HEK293 (cell line): ENCODE measurements around the gene ZNF358.
A peak's percentile ranks its signal among the peaks of the same experiment; 100 is the strongest.

ENCODE experiments used
- CTCF ChIA-PET: fragments of 350-600 bp; formaldehyde crosslinking; extraction: SDS; loops from one replicate; lab custom pipeline; 2021; ENCODE audit warnings: antibody characterized with exemption; lab: Yijun Ruan, JAX
- POLR2A ChIA-PET: fragments of 300-600 bp; formaldehyde crosslinking; extraction: SDS; loops from one replicate; lab custom pipeline; 2020; ENCODE audit warnings: antibody characterized with exemption, inconsistent platforms; lab: Yijun Ruan, JAX
- H3K27ac ChIP-seq: fragments of 200-500 bp; sonication (Bioruptor generic); 2 replicates; pipeline ENCODE4 v1.5.1; 2014; ENCODE audit warnings: low read depth, low read length, control low read depth, inconsistent platforms; ENCODE audit errors: extremely low read depth
- H3K36me3 ChIP-seq, 2 experiments: fragments of 200-500 bp in 1 of 2; sonication (Bioruptor generic) in 1 of 2; 1 replicate in 1 of 2; 2 replicates in 1 of 2; pipeline ENCODE4 v1.5.1; 2014 to 2017; ENCODE audit warnings: inconsistent platforms in 2 of 2, low read length in 2 of 2; ENCODE audit not compliant: control insufficient read depth in 2 of 2, insufficient read depth in 1 of 2
- H3K4me1 ChIP-seq: fragments of 200-500 bp; sonication (Bioruptor generic); 2 replicates; pipeline ENCODE4 v1.5.1; 2014; ENCODE audit warnings: mild to moderate bottlenecking, low read length, inconsistent platforms; ENCODE audit not compliant: control insufficient read depth, insufficient read depth
- H3K4me3 ChIP-seq: 2 replicates; pipeline ENCODE4 v1.5.1; 2011; ENCODE audit warnings: low read depth, mild to moderate bottlenecking, control low read depth, low read length, moderate library complexity
- H3K9me3 ChIP-seq: fragments of 200-500 bp; sonication (Bioruptor generic); 2 replicates; pipeline ENCODE4 v1.5.1; 2014; ENCODE audit warnings: low read depth, low read length, inconsistent platforms; ENCODE audit not compliant: control insufficient read depth, insufficient read depth
- FEZF1 ChIP-seq: fragments of 450-650 bp; formaldehyde crosslinking; IDR thresholded peaks from 2 replicates; pipeline ENCODE4 v1.5.1; 2016; ENCODE audit warnings: missing biosample characterization, missing genetic modification characterization
- GLIS1 ChIP-seq: fragments of 450-650 bp; formaldehyde crosslinking; IDR thresholded peaks from 2 replicates; pipeline ENCODE4 v1.5.1; 2016; ENCODE audit warnings: missing biosample characterization, missing genetic modification characterization
- KLF10 ChIP-seq: fragments of 450-650 bp; IDR thresholded peaks from 2 replicates; pipeline ENCODE4 v1.5.1; 2018; ENCODE audit warnings: missing biosample characterization, mild to moderate bottlenecking, missing genetic modification characterization
- SCRT2 ChIP-seq: fragments of 450-650 bp; formaldehyde crosslinking; IDR thresholded peaks from 2 replicates; pipeline ENCODE4 v1.5.1; 2016; ENCODE audit warnings: missing biosample characterization, missing genetic modification characterization
- SP7 ChIP-seq: fragments of 450-650 bp; formaldehyde crosslinking; IDR thresholded peaks from 2 replicates; pipeline ENCODE4 v1.5.1; 2016; ENCODE audit warnings: missing biosample characterization, missing genetic modification characterization
- YY2 ChIP-seq: fragments of 450-650 bp; formaldehyde crosslinking; IDR thresholded peaks from 2 replicates; pipeline ENCODE4 v1.5.1; 2016; ENCODE audit warnings: missing biosample characterization, missing genetic modification characterization
- ZBTB49 ChIP-seq: fragments of 450-650 bp; formaldehyde crosslinking; IDR thresholded peaks from 2 replicates; pipeline ENCODE4 v1.5.1; 2016; ENCODE audit warnings: missing biosample characterization, missing genetic modification characterization, low read depth
- ZBTB6 ChIP-seq: fragments of 450-650 bp; formaldehyde crosslinking; IDR thresholded peaks from 2 replicates; pipeline ENCODE4 v1.5.1; 2017; ENCODE audit warnings: missing biosample characterization, missing genetic modification characterization
- ZIC2 ChIP-seq: fragments of 450-650 bp; formaldehyde crosslinking; IDR thresholded peaks from 2 replicates; pipeline ENCODE4 v1.5.1; 2016; ENCODE audit warnings: missing biosample characterization, missing genetic modification characterization
- ZNF24 ChIP-seq: fragments of 450-650 bp; formaldehyde crosslinking; IDR thresholded peaks from 2 replicates; pipeline ENCODE4 v1.5.1; 2016; ENCODE audit warnings: missing biosample characterization, missing genetic modification characterization
- ZNF266 ChIP-seq: fragments of 450-650 bp; formaldehyde crosslinking; IDR thresholded peaks from 2 replicates; pipeline ENCODE4 v1.5.1; 2016; ENCODE audit warnings: missing biosample characterization, missing genetic modification characterization, low read depth
- ZNF341 ChIP-seq: fragments of 450-650 bp; formaldehyde crosslinking; IDR thresholded peaks from 2 replicates; pipeline ENCODE4; 2016; ENCODE audit warnings: low read depth, missing biosample characterization, missing genetic modification characterization
- ZNF558 ChIP-seq: fragments of 450-650 bp; formaldehyde crosslinking; IDR thresholded peaks from 2 replicates; pipeline ENCODE4 v1.5.1; 2016; ENCODE audit warnings: missing biosample characterization, missing genetic modification characterization
- ZNF571 ChIP-seq: fragments of 450-650 bp; formaldehyde crosslinking; IDR thresholded peaks from 2 replicates; pipeline ENCODE4 v1.5.0; 2017; ENCODE audit warnings: missing biosample characterization, missing genetic modification characterization
- ZNF747 ChIP-seq: fragments of 450-650 bp; formaldehyde crosslinking; IDR thresholded peaks from 2 replicates; pipeline ENCODE4 v1.5.1; 2016; ENCODE audit warnings: missing biosample characterization, missing genetic modification characterization
- ZNF776 ChIP-seq: fragments of 450-650 bp; formaldehyde crosslinking; IDR thresholded peaks from 2 replicates; pipeline ENCODE4 v1.5.0; 2017; ENCODE audit warnings: missing biosample characterization, missing genetic modification characterization, borderline replicate concordance
- ZNF792 ChIP-seq: fragments of 450-650 bp; formaldehyde crosslinking; IDR thresholded peaks from 2 replicates; pipeline ENCODE4 v1.5.1; 2016; ENCODE audit warnings: missing biosample characterization, missing genetic modification characterization
- ZSCAN30 ChIP-seq: fragments of 450-650 bp; IDR thresholded peaks from 2 replicates; pipeline ENCODE4 v1.5.1; 2018; ENCODE audit warnings: missing biosample characterization, mild to moderate bottlenecking, missing genetic modification characterization, moderate library complexity
- TF ChIP-seq, protein P1 (sequence below): fragments of 450-650 bp; formaldehyde crosslinking; IDR thresholded peaks from 2 replicates; pipeline ENCODE4 v1.5.1; 2016; ENCODE audit warnings: missing biosample characterization, missing genetic modification characterization

The ZNF358 gene

GRCh38 chr19:7480222-7480969 is 35.5 kb upstream of the ZNF358 start:
- no peak for TF ChIP-seq ZNF558 (tag by site-specific recombination)
- TF ChIP-seq GLIS1 (tag by site-specific recombination), result peak; percentile 29; the same call in 1 of the 2 replicates
- TF ChIP-seq ZSCAN30 (tag by site-specific recombination), result no peak
- no peak for TF ChIP-seq ZNF571 (tag by site-specific recombination)
- peak; percentile 44; the same call in 1 of the 2 replicates for TF ChIP-seq ZIC2 (tag by site-specific recombination)
- TF ChIP-seq SP7 (tag by site-specific recombination), result 0 out of 2 replicates have a peak, but pooled peaks have one; percentile 15
- TF ChIP-seq ZNF792 (tag by site-specific recombination), result no peak
- no peak for TF ChIP-seq SCRT2
- TF ChIP-seq FEZF1 (tag by site-specific recombination), result peak; percentile 72
- TF ChIP-seq, protein P1, sequence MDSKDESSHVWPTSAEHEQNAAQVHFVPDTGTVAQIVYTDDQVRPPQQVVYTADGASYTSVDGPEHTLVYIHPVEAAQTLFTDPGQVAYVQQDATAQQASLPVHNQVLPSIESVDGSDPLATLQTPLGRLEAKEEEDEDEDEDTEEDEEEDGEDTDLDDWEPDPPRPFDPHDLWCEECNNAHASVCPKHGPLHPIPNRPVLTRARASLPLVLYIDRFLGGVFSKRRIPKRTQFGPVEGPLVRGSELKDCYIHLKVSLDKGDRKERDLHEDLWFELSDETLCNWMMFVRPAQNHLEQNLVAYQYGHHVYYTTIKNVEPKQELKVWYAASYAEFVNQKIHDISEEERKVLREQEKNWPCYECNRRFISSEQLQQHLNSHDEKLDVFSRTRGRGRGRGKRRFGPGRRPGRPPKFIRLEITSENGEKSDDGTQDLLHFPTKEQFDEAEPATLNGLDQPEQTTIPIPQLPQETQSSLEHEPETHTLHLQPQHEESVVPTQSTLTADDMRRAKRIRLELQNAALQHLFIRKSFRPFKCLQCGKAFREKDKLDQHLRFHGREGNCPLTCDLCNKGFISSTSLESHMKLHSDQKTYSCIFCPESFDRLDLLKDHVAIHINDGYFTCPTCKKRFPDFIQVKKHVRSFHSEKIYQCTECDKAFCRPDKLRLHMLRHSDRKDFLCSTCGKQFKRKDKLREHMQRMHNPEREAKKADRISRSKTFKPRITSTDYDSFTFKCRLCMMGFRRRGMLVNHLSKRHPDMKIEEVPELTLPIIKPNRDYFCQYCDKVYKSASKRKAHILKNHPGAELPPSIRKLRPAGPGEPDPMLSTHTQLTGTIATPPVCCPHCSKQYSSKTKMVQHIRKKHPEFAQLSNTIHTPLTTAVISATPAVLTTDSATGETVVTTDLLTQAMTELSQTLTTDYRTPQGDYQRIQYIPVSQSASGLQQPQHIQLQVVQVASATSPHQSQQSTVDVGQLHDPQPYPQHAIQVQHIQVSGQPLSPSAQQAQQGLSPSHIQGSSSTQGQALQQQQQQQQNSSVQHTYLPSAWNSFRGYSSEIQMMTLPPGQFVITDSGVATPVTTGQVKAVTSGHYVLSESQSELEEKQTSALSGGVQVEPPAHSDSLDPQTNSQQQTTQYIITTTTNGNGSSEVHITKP (tag by site-specific recombination), result peak; percentile 64
- Histone ChIP-seq H3K36me3 (no peaks in the 10 kb centered on the region), H3K4me1 (no peaks in the 10 kb centered on the region), H3K27ac (no peak overlapping the region), H3K4me3 (no peak overlapping the region), H3K9me3 (no peaks in the 10 kb centered on the region)
- ChIA-PET POLR2A (no interaction called here), CTCF (interaction anchor here (0.9 kb wide), 1 partner anchor 11 kb away, joined by 4 read pairs; no protein-coding TSS in a partner anchor)

DNA sequence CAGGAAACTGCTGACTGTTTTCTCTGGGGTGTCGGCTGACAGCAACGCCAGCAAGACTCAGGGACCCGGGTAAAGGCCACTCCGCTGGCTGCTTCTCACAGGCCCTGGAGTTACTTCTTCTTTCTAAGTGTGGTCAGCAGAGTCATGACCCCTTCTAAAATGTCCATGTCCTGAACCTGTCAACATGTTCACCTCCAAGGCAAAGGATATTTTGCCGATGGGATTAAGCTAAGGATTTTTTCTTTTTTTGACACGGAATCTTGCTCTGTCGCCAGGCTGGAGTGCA is 35.0 kb upstream of the ZNF358 start:
- H3K36me3 ChIP-seq, result no peaks in the 10 kb centered on the region
- TF ChIP-seq ZNF266 (tag by site-specific recombination) (no peak), ZNF747 (no peak), ZNF341 (no peak), ZNF24 (no peak), ZBTB49 (no peak), ZNF776 (tag by site-specific recombination) (no peak), ZBTB6 (no peak), YY2 (tag by site-specific recombination) (no peak), KLF10 (tag by site-specific recombination) (no peak)
- no peak overlapping the region for H3K27ac ChIP-seq
- ChIA-PET POLR2A (no interaction called here), CTCF (interaction anchor here (0.9 kb wide), 1 partner anchor 11 kb away, joined by 4 read pairs; no protein-coding TSS in a partner anchor)
- H3K4me3 ChIP-seq, result no peak overlapping the region
- no peaks in the 10 kb centered on the region for H3K9me3 ChIP-seq
- H3K4me1 ChIP-seq, result no peaks in the 10 kb centered on the region
